Kidney (tissue), 14 donors: ENCODE data around the gene DPCD. TPM values are rescaled to one million over a fixed set of nuclear protein-coding genes. Genes with fewer than 3 reads are reported as not detected.

Experiments used
- DNase-seq, 5 donors: peaks; one replicate each; pipeline ENCODE4 v3.0.0-alpha.2; 2013 to 2020
- FAIRE-seq: peaks from 2 replicates; lab custom pipeline; 2012; peaks lifted over from hg19 to GRCh38; lab: Jason Lieb, UNC
- H3K27ac ChIP-seq, 2 donors: one replicate each; pipeline ENCODE4 v1.7.0; 2013; ENCODE audit warnings: low read depth in 2 of 2, low read length in 2 of 2, inconsistent platforms in 1 of 2
- H3K27me3 ChIP-seq: one replicate; pipeline ENCODE4 v1.7.1; 2013; ENCODE audit warnings: low read length, inconsistent platforms; ENCODE audit not compliant: control insufficient read depth, insufficient read depth
- H3K36me3 ChIP-seq, 3 donors: one replicate each; pipeline versions ENCODE4 v1.7.0 to v1.7.1; 2013; ENCODE audit warnings: low read length in 3 of 3, control low read depth in 1 of 3, inconsistent platforms in 1 of 3; ENCODE audit not compliant: insufficient read depth in 3 of 3, control insufficient read depth in 2 of 3
- H3K4me1 ChIP-seq, 3 donors: one replicate each; pipeline versions ENCODE4 v1.7.0 to v1.7.1; 2013; ENCODE audit warnings: low read length in 3 of 3, inconsistent platforms in 1 of 3, low read depth in 1 of 3; ENCODE audit not compliant: control insufficient read depth in 2 of 3, insufficient read depth in 2 of 3
- H3K4me3 ChIP-seq, 3 donors: one replicate each; pipeline versions ENCODE4 v1.7.0 to v1.8.1; 2013; ENCODE audit warnings: low read length in 3 of 3, control low read depth in 1 of 3, inconsistent platforms in 1 of 3
- H3K9ac ChIP-seq, 3 donors: one replicate each; pipeline versions ENCODE4 v1.7.0 to v1.7.1; 2013; ENCODE audit warnings: low read length in 3 of 3, control low read depth in 1 of 3, inconsistent platforms in 1 of 3
- H3K9me3 ChIP-seq, 3 donors: one replicate each; pipeline versions ENCODE4 v1.7.0 to v1.7.1; 2013; ENCODE audit warnings: low read length in 3 of 3, control low read depth in 1 of 3, inconsistent platforms in 1 of 3; ENCODE audit not compliant: control insufficient read depth in 2 of 3, insufficient read depth in 1 of 3
- intact Hi-C: fragments of 100-400 bp; cut with DNase I; formaldehyde crosslinking; loops from one replicate; pipeline ENCODE4 v1.11.1; 2022
- polyA plus RNA-seq: library from polyadenylated mRNA; stranded (reverse); fragments of 350-450 nt; fragmentation: Illumina TruSeq; extraction: RNeasy Lipid Tissue Mini Kit (QIAGEN cat#74804); gene quantifications from one replicate; pipeline ENCODE4 v1.2.3, GENCODE V29; 2014; ENCODE audit warnings: low read depth, low replicate concordance; ENCODE audit not compliant: insufficient read depth
- total RNA-seq: library from RNA; stranded (reverse); fragmentation: NEBNext Ultra II Directional; extraction: Animal tissue kit (Norgen Biotek cat#: 25700); gene quantifications from one replicate; pipeline ENCODE4 v1.2.1, GENCODE V29; 2021
- TF ChIP-seq, protein P1 (sequence below): IDR thresholded peaks from 3 replicates; pipeline ENCODE4 v1.5.1; 2012; ENCODE audit warnings: mild to moderate bottlenecking, moderate library complexity, borderline replicate concordance; ENCODE audit not compliant: insufficient read depth; ENCODE audit errors: extremely low read depth
- donor health status: control.
- donor health status: control.
- donor health status: control.
- donor health status: control.
- donor health status: control.
- donor health status: DM: yes; HTN: yes; CAD: no.
- donor health status: Normal renal cell carcinoma (clear cell type).

The DPCD gene
- total and polyA plus RNA-seq, 2 donors from 2014 or later, result 26.4 to 63.1 TPM

DNA sequence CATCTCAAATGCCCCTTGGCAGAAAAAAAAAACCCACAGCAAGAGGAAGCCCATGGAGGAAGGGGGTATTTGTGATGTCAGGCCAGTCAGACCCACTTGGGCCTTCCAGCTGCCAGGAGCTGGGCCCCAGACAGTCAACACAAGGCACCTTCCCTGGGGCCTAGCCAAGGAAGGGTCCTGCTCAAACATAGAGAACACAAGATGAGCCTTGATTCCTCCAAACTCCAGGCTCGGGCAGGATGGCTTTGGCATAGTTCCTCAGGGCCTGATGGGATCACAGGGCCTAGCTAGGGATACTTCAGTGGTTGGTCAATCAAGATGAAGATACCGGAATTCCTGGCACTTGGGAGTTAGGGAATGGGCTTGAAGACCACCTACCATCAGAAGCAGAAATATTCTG lies 30.8 kb downstream of the DPCD start:
- peaks cover 2 to 14% (median 8%) of the 10 kb centered on the region in 3 donors for H3K36me3 ChIP-seq
- TF ChIP-seq, protein P1, sequence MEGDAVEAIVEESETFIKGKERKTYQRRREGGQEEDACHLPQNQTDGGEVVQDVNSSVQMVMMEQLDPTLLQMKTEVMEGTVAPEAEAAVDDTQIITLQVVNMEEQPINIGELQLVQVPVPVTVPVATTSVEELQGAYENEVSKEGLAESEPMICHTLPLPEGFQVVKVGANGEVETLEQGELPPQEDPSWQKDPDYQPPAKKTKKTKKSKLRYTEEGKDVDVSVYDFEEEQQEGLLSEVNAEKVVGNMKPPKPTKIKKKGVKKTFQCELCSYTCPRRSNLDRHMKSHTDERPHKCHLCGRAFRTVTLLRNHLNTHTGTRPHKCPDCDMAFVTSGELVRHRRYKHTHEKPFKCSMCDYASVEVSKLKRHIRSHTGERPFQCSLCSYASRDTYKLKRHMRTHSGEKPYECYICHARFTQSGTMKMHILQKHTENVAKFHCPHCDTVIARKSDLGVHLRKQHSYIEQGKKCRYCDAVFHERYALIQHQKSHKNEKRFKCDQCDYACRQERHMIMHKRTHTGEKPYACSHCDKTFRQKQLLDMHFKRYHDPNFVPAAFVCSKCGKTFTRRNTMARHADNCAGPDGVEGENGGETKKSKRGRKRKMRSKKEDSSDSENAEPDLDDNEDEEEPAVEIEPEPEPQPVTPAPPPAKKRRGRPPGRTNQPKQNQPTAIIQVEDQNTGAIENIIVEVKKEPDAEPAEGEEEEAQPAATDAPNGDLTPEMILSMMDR, result no peak
- intact Hi-C loops, result no loop called here

DNA sequence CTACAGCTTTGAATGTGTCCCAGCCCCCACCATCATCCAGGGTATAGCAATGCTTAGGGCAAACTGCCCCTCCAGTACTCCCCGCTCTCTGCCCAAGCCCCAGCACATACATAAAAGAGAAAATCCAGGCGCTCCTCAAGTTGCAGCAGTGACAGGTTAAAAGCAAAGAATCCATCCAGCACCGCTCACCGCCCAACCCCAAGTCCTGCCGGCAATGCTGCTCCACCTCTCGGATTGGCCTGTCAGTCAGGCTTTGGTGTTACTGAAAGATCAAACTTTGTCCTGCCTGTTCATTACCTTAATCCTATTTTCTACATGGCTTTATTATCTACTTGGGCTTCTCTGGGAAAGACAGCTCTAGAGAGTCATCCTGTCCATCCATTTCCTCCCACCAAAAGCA lies 31.9 kb downstream of the DPCD start:
- no peaks in the 10 kb centered on the region for H3K9me3 ChIP-seq
- no peaks in the 10 kb centered on the region for H3K4me1 ChIP-seq
- H3K27ac ChIP-seq, result no peak overlapping the region
- TF ChIP-seq, protein P1, result no peak
- no peaks in the 10 kb centered on the region for H3K27me3 ChIP-seq
- H3K9ac ChIP-seq, result no peak overlapping the region
- H3K4me3 ChIP-seq, result no peak overlapping the region
- peak in 1 of 5 donors; percentile 15 for DNase-seq
- FAIRE-seq, result no peak
- H3K36me3 ChIP-seq, result peaks cover 3 to 18% (median 9%) of the 10 kb centered on the region in 3 donors
- intact Hi-C loops, result no loop called here

More for the DNA sequence above, 30.8 kb downstream of the DPCD start:
- FAIRE-seq (no peak), DNase-seq (no peak)
- no peak overlapping the region for H3K9ac ChIP-seq
- H3K4me3 ChIP-seq, result no peak overlapping the region
- H3K27ac ChIP-seq, result no peak overlapping the region
- no peaks in the 10 kb centered on the region for H3K27me3 ChIP-seq
- H3K4me1 ChIP-seq, result no peaks in the 10 kb centered on the region
- H3K9me3 ChIP-seq, result no peaks in the 10 kb centered on the region

DNA sequence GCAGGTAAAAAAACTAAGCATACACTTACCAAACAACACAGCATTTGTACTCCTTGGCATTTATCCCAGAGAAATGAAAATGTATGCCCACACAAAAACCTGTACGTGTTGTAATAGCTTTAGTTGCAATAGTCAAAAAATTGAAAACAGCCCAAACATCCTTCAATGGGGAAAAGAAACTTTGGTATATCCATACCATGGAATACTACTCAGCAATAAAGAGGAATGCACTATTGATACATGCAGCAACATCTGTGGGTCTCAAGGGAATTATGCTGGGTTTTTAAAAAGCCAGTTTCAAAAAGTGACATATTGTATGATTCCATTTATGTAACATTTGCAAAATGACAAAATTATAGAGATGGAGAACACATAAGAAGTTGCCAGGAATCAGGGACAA lies 35.4 kb downstream of the DPCD start:
- no peak for DNase-seq
- intact Hi-C loops, result no loop called here

More for the DNA sequence above, 35.4 kb downstream of the DPCD start:
- Histone ChIP-seq H3K9me3 (no peaks in the 10 kb centered on the region), H3K27ac (no peak overlapping the region), H3K4me1 (no peaks in the 10 kb centered on the region), H3K36me3 (peaks cover 3 to 19% (median 13%) of the 10 kb centered on the region in 3 donors), H3K4me3 (no peak overlapping the region), H3K9ac (no peak overlapping the region), H3K27me3 (no peaks in the 10 kb centered on the region)
- FAIRE-seq, result no peak
- TF ChIP-seq, protein P1, result no peak
